ENCODE results near the gene TGFBR1.

Gene TGFBR1

DNA sequence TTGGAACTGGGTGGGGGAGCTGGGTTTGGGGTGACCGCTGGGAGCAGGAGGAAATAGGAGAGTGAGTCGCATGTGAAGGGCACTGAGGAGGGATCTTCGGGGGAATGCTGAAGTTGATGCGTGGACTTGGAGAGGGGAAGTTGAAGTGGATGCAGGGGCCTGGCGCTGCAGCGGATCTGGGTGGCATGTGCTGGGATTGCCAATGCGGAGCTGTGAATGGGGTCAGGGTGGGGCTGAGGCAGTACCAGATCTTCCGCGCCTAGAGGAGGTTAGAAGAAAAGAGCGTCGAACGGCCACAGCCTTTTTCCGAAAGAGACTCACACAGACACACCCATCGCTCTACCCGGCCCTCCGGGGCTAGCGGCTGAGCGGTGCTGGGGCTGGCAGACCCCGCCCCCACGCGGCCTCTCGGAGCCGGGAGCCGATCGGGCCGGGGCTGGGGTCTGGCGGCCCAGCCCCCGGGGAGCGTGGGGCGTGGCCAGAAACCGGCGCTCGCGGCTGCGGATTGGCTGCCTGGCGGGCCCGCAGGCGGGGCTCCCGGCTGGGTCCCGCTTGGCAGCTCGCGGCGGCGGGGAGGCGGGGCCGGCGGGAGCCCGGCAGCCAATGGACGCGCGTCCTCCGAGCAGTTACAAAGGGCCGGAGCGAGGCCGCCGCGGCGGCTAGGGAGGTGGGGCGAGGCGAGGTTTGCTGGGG lies at the start of gene TGFBR1:
TGFBR1 (plus strand) TSS at position 655 of the 693 bp plus-strand sequence. CDS start 93 bp downstream, outside the sequence.
- DNase-seq, result peak; percentile 95

DNA sequence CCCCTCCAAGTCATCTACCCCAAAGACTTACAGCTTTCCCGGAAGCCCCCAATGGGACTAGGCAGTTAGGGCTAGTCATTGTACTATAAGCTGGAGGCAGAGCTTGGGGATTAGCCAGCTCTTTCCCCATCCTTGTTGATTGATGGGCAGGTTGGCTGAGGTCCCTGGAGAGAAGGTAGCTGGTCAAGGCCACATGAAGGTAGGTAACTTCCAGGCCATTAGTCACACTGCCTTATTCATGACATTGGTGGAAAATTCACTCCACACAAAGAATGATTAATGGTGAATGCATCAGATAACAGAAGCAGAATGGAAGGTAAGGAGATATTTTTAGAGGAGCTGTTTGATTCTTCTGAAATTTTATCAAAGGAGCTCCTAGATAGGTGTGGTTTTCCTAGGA lies 49.5 kb upstream of the TGFBR1 start:
- no peak for DNase-seq

DNA sequence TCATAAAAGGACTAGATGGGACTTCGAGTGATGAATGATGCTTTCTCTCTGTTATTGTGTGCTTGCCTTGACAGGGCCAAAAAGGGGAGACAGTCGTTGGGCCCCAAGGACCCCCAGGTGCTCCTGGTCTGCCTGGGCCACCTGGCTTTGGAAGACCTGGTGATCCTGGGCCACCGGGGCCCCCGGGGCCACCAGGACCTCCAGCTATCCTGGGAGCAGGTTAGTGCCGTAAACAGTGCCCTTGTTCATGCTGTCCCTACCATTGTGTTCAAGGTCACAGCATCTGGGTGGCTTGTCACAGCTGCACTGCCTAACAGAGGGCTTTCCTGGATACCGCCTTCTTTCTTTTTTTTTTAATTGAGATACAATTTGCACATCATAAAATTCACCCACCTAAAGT lies 48.7 kb upstream of the TGFBR1 start:
- DNase-seq, result no peak

DNA sequence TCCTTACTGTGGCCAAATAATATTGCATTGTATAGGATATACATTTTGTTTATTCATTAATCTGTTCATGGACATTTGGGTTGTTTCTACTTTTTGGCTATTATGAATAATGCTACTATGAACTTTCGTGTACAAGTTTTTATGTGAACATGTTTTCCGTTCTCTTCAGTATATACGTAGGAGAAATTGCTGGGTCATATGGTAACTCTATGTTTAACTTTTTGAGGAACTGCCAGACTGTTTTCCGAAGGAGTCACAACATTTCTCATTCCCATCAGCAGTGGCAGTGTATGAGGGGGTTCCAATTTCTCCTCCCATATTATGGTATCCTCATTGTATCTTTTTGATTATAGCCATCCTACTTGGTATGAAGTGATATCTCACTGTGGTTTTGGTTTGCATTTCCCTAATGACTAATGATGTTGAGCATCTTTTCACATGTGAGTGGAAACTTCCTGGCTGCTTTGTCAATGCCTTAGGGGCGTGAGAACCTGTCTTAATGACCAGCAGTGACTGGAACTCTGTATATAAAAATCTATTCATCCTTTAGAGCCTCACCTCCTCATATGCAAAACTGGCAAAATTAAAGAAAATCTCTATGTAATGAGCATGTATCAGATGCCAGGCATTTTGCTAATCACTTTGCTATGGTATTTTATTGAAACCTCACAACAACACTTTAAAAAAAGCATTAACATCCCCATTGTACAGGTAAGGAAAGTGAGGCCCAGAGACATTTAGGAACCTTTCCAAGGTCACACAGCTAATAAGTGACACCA lies 47.8 kb upstream of the TGFBR1 start:
- no peak for DNase-seq

DNA sequence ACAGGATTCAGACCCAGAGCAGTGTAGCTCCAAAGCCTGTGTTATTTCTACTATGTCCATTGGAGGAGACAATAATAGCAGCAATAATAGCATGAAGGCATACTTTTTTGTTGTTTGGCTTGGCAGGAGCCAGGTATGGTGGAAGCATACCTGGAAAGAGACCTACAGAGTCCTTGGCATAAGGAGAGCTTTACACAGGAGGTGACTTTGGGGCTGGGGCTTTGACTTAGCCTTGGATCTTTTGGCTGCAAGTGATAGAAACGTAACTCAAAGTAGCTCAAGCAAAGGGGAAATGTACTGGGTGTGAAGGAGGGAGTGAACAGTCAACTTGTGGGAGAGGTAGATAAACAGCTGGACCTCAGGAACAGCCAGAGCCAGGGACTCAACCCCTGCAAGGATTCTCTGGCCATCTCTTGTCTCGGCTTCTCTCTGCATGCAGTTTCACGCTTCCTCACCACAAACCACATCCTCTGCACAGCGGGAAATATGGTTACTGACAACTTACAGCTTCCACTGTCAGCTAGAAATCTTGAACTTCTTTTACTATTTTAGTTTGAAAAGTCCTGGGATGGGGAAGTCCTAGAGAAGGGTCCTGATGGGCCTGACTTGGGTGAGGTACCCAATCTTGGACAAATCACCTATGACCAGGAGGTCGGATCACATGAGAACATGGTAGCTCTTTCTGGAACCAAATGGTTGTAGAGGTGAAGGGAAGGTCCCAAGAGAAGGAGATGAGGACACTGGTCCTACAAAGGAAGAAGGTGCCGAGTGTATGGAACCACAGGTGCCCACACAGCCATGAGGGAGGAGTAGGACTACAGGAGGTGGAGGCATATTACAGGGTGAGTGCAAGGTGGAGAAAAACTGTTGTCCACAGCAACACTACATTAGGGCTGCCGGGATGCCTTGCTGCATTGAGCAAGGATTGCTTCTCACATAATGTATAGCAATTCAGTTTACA lies 47.0 kb upstream of the TGFBR1 start:
- DNase-seq, result peak; percentile 66

DNA sequence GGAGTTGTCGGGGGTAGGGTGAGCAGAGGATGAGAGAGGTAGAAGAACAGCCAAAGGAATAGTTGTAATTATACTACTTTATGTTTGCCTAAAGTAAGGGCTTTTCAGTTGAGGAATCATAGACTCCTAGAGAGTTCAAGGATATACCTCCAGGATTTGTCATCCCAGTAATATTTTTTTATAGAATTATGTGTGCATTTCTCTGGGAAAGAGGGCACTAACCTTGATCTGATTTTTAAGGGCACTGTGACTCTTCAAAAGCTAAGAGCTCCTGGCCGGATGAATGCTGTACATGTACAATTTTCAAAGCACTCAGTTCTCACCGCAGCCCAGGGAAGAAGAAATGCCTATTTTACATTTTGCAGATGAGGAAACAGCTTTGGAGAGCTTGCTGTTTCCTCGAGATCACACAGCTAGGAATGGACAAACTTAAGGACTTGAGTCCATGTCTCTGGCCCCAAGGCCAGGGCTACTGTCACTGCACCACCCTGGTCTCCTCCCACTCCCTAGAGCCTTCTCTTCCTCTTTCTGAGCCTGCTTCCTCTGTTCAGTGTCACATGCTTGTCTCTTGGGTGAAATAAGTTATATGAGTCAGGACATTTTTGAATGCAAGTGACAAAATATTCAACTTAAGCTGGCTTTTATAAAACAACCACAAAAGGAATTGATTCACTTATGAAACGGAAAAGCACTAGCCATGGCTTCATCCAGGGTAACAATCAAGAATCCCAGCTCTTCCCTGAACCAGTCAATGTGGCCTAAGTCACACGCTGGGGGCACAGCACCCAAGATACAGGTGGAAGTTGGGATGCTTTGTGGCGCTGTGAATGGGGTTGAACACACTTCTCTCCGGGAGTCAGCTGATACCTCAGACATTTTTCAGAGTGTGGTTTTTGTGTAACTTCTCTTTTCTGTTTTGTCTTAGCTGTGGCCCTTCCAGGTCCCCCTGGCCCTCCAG lies 45.7 kb upstream of the TGFBR1 start:
- peak; percentile 60 for DNase-seq

DNA sequence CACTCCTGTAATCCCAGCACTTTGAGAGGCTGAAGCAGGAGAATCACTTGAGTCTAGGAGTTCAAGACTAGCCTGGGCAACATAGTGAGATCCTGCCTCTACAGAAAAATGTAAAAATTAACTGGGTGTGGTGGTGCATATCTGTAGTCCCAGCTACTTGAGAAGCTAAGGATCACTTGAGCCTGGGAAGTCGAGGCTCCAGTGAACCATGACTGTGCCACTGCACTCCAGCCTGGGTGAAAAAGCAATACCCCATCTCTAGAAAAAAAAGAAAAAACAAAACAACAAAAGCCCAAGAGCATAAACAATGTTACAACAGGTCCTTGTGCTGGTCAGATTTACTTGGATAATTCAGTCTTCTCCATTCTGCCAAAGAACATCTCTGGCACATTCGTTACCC lies 44.3 kb upstream of the TGFBR1 start:
- no peak for DNase-seq

DNA sequence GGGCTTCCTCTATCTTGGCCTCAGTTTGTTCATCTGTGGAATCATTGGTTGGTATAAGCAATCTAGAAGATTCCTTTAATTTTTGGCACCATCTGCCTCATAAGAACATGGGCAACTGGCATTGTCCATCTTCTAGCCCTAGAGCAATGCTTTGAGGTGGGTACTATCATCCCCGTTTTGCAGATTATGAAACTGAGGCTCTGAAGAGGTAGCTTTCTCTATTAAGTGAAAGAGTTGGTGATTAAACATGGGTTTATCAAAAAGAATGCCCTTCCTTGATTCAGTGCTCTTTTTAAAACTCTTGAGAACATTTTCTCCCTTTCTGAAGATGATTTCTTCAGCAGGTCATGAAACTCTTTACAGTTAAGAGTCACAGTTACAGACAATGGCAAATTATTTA lies 42.4 kb upstream of the TGFBR1 start:
- no peak for DNase-seq

DNA sequence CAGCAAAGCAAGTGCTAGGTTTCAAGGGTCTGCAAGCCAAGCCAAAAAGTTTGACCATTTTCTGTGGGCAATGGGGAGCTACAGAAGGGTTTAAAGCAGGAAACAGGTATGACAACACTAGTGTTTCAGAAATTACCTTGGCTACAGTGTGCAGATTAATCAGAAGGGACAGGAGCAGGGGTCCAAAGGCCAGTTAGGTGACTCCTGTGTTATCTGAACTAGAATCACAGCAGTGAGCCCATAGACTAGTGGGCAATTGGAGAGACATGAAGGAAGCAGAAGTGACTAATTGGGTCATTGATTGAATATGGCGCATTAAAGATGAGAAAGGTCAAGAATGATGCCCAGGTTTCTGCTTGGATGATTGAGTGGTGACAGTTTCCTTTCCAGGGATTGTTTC lies 41.4 kb upstream of the TGFBR1 start:
- no peak for DNase-seq

DNA sequence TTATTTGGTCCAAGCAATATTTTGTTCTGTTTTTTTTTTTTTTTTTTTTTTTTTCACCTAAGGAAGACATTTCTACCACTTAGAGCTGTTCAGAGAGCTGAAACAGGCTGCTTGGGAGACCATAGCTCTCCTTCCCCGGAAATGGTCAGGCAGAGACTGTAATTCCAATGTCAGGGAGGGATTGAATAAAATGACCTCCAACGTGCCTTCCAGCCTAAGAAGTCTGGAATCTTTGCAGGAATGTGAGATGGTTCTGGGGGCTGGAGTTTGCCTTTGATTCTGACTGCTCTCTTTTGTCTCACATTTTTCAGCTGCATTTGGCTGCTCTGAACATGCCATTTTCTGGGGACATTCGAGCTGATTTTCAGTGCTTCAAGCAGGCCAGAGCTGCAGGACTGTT lies 38.3 kb upstream of the TGFBR1 start:
- no peak for DNase-seq

DNA sequence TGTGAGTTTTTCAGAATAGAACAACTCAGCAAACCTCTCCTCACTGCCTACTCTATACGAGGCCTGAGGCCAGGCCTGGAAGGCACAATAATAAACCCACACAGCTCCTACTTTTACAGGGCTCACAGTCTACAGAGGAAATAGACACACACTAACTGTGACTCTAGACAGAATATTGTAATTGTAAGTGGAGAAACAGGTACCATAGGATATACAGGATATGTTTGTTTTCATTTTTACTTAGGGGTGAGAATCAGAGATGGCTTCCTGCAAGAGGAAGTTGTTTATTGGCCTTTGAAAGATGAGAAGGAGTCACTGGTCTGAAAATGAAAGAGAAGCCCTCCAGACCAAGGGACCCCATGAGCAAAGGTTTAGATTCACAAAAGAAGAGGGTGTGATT lies 35.8 kb upstream of the TGFBR1 start:
- DNase-seq, result no peak

DNA sequence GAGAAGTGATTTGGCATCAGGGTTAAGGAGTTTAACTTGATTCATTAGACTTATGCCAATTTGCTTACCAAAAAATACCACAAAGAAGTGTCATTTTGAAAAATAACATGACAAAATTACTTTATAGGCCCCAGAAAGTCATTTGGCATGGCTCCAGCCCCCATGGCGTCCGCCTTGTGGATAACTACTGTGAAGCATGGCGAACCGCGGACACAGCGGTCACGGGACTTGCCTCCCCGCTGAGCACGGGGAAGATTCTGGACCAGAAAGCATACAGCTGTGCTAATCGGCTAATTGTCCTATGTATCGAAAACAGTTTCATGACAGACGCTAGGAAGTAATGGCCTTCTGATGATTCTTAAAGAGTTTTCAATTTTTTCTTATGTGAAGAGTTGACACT lies 35.4 kb upstream of the TGFBR1 start:
- no peak for DNase-seq

DNA sequence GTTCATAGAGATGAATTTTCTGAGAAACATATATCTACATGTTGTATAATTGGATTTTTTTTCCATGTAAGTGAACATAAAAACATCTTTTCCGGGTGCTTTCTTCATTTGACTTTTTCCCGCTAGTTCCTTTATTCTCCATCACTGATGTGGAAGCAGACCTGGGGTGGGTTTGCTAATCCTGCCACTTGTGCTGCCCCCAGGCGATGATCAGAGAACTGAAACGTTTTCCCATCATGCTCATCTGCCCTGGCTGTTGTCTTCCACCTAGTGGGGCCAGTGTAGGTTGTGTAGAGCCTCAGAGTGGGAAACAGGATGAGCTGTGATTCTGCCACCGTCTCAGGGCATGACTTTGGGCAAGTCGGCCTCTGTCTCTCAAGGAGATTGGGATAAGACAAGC lies 34.2 kb upstream of the TGFBR1 start:
- no peak for DNase-seq

DNA sequence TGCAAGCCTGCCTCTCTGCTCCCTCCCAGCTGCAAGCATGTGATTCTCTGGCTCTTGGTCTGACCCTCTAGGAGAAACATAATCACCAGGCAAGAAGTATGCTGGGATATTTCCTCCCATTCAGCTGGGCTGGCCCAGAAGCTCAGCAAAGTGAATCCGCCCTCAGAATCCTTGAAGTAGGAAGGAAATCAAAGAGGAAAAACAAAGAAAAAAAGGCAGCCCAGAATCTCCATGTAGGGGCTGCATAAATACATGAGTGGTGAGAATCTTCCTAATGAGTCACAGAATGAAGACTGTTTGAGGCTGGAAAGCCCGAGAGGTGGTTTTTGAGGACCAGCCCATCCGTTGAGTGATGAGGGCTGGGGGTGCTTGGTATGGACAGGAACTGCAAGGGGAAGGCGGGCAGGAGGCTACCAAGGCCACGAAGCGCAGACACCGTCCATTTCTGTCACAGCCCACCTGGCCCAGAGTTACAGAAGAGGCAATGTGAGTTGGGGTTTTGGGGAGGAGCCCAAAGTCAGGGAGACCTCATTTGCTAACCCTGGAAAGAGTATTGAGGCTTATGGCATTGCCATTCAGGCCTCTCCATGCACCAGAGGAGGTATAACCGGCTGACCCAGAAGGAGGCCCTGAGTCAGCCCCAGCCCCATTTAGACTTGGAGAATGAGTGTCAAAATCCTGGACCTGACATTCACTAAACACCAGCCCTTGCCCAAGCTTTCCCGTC lies 33.4 kb upstream of the TGFBR1 start:
- no peak for DNase-seq

DNA sequence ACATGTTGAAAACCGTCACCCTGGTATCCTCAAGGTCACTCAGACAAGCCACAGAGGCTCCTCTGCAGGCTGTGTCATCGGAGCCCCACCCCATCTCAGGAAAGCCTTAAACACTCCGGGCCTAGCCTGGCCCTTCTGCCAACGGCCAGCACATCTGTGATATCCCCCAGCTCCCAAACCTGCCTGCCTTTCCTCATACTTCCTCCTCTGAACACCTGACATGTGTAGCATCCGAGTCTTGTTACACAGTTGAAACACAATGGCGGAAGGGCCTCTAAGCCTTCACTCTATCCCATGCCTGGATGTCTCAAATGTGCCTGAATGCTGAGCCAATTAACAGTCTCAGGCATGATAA lies 32.9 kb upstream of the TGFBR1 start:
- DNase-seq, result no peak

DNA sequence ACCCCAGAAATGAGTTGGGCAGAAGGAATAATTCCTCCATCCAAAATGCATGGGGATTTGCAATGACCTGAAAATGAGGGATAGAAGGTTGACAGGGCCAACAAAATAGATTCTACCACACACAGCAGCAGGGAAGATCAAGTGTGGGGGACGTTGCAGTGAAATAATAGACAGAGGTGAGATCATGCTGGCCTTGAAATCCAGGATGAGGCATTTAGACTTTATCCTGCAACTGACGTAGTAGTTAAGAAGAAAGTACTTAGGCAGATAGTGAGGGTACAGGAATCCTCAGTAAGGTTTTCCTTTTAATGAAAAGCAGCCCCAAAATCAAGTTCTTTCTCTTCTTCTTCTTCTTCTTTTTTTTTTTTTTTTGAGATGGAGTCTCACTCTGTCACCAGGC lies 31.6 kb upstream of the TGFBR1 start:
- DNase-seq, result no peak

DNA sequence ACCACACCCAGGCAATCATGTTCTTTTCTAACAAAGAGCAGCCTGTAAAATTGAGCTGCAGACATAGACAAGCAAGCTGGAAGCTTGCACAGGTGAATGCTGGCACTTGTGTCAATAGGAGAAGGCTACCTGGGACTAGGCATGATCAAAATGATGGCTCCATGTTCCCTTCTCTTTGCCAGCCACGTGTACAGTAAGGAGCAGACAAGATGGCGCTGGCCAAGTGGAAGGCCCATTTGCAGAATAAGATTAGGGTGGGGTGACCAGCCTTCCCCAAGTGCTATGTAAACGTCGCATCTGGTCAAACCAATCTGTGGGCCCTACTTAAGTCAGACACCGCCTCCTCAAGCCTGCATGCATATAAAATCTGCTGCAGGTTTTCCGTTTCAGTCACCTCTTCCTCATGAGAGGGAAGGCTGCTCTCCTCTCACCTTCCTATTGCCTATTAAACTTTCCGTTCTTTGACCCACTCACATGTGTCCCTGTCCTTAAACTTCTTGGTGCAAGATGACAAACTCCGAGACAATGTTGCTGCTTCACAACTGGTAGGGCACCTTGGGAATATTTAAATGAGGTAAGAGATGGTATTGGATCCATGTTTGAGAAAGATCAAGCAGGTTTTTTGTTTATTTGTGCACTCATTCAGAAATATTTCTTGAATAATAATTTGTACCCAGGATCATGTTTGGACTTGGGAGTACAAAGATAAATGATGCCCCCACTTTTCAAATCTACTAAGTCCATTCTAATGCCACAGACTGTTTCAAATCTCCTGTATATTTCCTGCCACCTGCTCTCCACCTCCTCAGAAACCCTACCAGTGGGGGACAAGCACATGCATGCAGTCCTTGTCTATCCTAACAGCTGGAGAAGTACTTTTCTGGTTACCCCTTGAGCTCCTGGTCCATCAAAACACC lies 30.7 kb upstream of the TGFBR1 start:
- DNase-seq, result no peak

DNA sequence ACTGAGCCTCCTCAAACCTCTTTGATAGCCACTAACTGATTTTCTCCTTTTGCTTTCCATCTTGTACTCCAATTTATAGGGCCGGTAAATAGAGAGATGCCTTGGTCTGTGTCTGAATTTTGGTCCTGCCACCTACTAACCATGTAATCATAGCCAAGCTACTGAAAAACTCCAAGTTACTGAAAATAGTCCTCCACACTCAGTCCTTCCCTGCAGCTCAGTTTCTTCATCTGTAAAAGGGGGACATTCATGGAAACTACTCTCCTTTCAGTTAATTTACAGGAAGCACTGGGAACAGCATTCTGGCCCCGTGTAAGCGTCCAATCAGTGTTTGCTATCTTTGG lies 30.0 kb upstream of the TGFBR1 start:
- DNase-seq, result no peak

DNA sequence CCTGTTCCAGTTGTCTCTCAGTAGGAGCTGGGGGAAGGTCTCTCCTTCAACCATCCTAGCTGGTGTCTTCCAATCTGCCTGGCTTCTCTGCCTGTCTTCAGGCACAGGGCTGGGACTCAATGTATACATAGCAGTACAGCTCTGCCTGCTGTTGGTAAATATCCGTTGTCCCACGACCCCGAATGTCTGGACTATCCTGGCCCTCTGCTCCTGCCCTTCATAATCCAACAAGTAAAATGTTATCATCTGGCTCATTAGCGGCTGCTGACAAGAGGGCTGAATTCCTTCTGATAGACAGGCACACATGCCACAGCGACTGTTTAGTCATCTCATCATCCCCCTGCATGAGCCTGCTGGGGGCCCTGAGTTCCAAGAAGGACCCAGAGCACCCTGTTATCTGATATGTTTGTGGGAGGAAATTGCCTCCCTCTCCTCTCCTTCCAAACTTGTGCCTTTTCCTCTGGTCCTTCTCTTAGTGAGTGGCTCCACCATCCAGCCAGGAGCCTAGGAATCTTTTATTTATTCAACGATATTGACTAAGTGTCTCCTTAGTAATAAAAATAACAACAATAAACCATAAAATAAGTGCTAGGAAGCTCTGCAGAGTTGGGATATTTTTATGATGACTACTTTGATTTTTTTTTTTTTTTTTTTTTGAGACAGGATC lies 29.5 kb upstream of the TGFBR1 start:
- no peak for DNase-seq

DNA sequence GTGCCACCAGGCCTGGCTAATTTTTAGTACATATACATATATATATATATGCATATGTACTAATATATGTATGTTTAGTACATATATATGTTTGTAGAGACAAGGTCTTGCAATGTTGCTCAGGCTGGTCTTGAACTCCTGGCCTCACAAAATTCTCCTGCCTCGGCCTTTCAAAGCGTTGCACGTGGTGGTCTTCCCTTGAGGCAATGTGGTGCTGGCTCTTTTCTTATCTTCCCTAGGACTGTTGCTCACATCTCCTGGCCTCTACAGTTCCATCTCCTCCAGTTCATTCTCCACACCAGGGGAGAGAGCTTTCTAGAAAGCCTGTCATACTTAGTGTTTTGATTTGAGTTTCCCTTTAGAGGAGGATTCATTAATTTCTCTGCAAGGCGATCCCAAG lies 28.9 kb upstream of the TGFBR1 start:
- no peak for DNase-seq
